GM08714 (cell line): ENCODE results near the gene PAPSS2.

Experiments
- H3K4me3 ChIP-seq: fragments of 200-500 bp; sonication (Bioruptor generic); 2 replicates; pipeline ENCODE4 v1.5.1; 2014; ENCODE audit warnings: mild to moderate bottlenecking, low read length, inconsistent platforms
- ZNF274 ChIP-seq: IDR thresholded peaks from 2 replicates; pipeline ENCODE4 v1.6.1; 2012; ENCODE audit warnings: mild to moderate bottlenecking, low read depth, low read length

The PAPSS2 gene

DNA sequence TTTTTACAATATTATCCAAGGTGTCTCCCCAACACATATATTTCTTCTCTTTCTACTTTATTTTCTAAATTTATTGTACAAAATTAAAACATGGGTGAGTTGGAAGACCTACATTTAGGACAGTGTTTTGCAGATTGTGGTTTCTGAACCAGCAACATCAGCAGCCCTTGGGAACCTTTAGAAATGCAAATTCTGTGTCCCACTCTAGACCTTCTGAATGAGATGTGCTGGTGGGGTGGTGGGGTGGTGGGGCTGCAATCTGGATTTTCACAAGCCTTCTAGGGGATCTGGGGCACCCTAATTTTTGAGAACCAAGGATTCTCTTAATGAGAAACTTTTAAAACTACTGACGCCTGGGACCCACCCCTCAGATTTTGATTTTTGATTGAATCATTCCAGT lies 7.4 kb upstream of the PAPSS2 start:
- TF ChIP-seq ZNF274 = no peak
- no peak overlapping the region for H3K4me3 ChIP-seq

GRCh38 chr10:87654212-87654611 lies 5.5 kb upstream of the PAPSS2 start:
- H3K4me3 ChIP-seq = no peak overlapping the region
- no peak for TF ChIP-seq ZNF274

GRCh38 chr10:87656431-87657072 lies 3.1 kb upstream of the PAPSS2 start:
- no peak for TF ChIP-seq ZNF274
- H3K4me3 ChIP-seq = no peak overlapping the region

GRCh38 chr10:87657371-87657770 lies 2.3 kb upstream of the PAPSS2 start:
- no peak for TF ChIP-seq ZNF274
- no peak overlapping the region for H3K4me3 ChIP-seq

DNA sequence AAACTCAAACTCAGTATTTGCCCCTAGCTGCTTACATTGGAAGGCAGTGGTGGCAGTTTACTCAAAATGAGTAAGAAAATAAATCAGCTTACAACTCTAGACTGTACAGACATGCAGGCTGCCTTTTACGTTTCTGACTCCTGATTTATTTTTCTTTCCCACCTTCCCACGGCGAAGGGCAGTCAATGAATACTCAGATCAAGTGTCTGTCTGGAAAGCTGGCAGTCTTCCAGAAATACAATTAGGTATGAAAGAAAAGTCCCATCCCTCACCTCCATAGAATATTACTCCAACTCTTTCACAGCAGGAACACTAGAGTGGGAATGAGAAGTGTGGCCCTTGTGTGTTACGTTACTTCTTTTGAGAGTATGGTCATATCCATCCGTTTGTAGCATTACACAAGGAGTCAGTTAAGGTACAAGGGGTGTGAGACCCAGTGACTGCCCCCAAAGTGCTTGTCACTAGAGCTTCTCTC lies 1.3 kb upstream of the PAPSS2 start:
- TF ChIP-seq ZNF274 = no peak

DNA sequence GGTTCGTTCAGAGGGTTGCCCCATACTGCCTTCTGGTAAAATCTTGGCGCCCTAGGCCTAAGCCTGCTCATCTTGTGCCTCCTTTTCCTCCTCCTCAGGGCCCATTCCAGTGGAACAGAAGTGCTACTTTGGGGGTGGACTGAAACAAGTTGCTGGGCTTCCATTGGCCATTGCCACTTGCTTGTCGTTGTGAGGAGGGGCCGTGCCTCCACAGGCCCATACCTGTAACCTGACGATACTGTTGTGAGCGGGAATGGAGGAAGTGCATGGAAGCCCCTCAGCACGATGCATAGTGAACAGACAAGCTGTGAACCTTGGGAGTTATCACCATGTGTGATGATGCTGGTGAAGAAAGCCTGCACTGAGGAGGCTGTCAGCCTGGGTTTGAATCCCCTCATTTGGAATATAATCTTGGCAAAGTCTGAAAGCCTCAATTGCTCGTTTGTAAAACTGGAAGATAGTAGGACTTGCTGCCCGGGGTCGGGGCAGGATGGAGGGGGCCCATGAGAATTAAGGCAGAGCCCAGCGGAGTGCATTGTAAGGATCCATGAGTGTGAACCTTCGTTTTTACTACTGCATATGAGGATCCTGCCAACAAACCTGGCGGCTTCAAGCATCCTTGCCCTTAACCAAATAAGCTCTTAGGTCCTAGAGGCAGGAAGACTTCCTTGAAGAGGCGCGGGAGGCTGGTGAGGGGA lies 671 bp upstream of the PAPSS2 start:
- TF ChIP-seq ZNF274 = no peak
- H3K4me3 ChIP-seq = no peak overlapping the region; the same call in 1 of the 2 replicates

More for the DNA sequence above, 1.3 kb upstream of the PAPSS2 start:
- no peak overlapping the region for H3K4me3 ChIP-seq

GRCh38 chr10:87660484-87661133 lies 931 bp downstream of the PAPSS2 start:
- no peak for TF ChIP-seq ZNF274
- H3K4me3 ChIP-seq = peak overlapping the region; percentile 82

DNA sequence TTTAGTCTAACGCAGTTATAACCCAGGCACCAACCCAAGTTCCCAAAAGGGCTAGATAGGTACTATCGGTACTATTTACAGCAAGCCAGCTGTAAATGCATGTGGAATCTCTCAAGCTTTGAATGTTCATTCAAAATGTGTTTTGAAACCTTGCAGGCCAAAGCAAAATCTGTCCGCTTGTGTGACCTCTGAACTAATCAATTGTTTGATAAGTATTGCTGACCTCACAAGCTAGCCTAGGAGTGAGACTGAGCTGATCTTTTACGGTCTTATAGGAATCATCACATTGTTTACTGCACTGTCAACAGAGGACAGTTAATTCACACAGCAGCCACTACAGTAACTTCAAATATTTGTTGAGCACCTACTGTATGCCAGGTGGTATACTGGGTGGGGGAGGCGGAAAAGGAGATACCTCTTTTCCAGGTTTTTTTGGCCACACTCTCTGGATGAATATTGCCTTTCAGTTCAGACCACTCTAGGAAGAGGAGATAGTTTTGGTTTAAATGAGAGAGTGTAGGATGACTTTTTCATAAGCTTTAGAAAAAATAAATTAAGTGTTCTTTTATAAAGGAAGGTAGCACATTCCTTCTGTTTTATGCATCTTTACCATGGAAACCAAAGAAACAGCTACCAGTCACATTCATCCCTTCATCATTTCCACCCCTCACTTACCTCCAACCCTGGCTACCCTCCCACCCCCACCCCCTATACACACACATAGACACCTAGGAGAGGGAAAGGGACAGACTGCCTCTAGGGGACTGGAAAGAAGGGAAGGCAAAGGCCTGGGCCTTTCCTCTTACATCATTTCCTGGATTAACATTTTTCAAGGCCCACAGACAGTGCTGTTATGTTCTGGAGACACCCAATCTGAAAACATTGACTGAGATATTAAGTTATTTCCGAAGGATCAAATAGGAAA lies 2.4 kb downstream of the PAPSS2 start:
- no peak for TF ChIP-seq ZNF274
- H3K4me3 ChIP-seq = no peak overlapping the region

- H3K4me3 ChIP-seq = no peak overlapping the region
- no peak for TF ChIP-seq ZNF274
Measured at GRCh38 chr10:87664276-87664701, 4.6 kb downstream of the PAPSS2 start.

DNA sequence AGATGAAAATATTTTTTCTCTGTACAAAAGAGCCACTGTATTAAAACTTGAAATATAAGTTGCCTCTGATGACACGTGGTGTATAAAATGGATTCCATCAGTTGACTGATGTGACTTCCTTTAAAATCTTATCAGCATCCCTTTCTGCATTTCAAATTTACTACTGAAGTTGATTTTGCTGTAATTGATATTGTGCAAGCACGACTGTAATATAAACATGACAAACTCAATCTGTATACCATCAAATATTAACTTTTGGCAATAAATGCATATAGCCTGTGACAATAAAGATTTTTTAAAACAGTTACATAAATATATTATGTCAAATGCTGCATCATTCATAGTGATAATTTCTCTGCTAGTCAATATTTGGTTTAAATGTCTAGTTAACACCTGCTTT lies 7.8 kb downstream of the PAPSS2 start:
- no peak for TF ChIP-seq ZNF274
- no peak overlapping the region for H3K4me3 ChIP-seq

DNA sequence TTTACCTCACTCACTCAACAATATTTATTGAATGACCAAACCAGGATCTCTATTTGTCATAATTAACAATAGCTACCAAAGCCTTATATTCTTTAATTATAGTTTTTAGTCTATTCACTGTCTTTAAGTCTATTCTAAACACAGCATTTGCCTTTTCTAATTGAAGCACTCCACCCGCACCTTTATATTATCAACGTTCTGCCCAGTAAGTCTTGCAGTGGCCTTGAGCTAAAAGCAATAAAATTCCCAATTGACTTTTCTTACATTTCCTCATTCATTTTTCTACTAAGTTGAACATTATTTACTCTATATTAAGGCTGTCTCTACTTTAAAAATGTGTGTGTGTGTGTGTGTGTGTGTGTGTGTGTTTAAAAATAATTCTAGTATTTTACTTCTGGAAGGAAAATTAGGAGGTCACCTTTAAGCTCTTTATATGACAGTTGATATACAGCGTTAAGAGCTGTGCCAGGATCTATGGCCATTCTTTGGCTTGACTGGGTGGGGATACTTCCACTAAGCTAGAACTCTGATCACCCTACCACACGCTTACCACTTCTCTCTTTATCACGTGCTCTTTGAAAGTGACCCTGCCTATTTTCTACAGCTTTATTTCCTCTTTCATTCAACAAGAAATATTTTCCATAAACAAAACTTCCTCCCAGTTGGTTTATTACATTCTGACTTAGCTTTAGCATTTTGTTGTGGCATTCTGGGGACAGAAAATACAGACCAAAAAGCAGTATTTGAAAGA lies 8.8 kb downstream of the PAPSS2 start:
- no peak overlapping the region for H3K4me3 ChIP-seq
- TF ChIP-seq ZNF274 = no peak

GRCh38 chr10:87669752-87670151 lies 10.1 kb downstream of the PAPSS2 start:
- no peak for TF ChIP-seq ZNF274

DNA sequence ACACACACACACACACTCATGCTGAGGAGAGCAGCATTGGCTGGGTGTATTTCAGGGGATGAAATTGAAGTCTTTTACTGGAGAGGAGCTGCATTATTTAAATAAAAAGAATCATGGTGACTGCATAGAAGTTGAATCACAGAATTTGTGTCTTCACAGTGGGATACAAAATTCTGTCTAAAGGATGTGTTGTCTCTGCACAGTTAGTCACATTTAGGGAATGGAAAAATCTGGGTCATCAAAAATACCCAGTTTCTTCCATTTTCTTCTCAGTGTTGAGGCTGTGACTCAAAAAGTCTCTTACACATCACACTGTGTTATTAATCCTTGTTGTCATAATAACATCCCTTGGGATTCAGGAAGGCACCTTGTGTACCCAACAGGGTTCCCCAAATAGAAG lies 10.9 kb downstream of the PAPSS2 start:
- H3K4me3 ChIP-seq = no peak overlapping the region
- TF ChIP-seq ZNF274 = no peak

More at GRCh38 chr10:87669752-87670151, 10.1 kb downstream of the PAPSS2 start:
- H3K4me3 ChIP-seq = no peak overlapping the region
